Kidney capillary endothelial cell (primary cell): Measurements from ENCODE around the gene AGTPBP1.
A peak's percentile ranks its signal among the peaks of the same experiment; 100 is the strongest.
"Not testable (repeated sequence)": the region's sequence is repeated elsewhere in the genome, so short reads cannot be mapped to it uniquely, and the experiment has no call there.

Source experiments
- DNase-seq: peaks from one replicate; pipeline ENCODE4 v3.0.0-alpha.2; 2018; ENCODE audit warnings: low spot score

The AGTPBP1 gene

DNA sequence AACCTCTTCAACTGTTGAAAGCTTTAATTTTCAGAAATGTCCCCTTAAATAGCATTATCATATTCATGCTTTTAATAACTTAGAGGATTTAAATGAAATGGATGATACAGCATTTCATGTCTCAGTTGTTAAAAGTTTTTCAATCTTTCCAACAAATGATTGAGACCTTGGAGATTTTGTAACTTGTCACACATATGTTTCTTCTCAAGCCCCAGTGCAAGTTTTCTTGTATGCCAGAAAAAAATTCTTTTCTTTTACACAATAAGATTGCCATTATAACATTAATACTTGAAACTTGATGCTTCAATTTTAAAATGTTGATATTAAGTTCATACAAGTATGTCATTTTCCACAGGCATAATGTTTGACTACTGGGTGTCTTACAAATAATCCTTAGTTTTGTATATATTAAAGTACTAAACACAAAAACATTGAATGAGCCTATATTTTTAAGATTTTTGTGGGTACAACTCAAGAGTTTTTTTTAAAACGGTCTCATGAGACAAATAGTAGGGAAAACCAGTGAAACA is 124.5 kb downstream of the AGTPBP1 start:
- DNase-seq: no peak

- no peak for DNase-seq
These were observed 126.0 kb downstream of the AGTPBP1 start for GRCh38 chr9:85615792-85616191.

- peak; percentile 61 for DNase-seq
These were observed 131.5 kb downstream of the AGTPBP1 start for GRCh38 chr9:85610074-85610860.

- DNase-seq: no peak
These were observed 135.8 kb downstream of the AGTPBP1 start for GRCh38 chr9:85605905-85606304.

- DNase-seq: no peak
These were observed 137.8 kb downstream of the AGTPBP1 start for GRCh38 chr9:85603936-85604335.

DNA sequence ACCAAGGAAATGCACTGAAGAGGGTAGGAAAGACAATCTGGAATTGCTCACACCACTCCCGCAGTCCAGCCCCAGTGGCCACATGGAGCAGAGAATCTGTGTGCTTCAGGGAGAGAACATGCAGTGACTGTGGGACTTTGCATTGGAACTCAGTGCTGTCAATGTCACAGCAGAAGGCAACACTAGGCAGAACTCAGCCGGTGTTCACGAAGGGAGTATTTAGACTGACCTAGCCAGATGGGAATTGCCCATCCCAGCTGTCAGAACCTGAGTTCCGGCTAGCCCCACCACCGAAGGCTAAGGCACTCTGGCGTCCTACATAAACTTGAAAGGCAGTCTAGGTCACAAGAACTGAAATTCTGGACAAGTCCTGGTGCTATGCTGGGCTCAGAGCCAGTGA is 139.0 kb downstream of the AGTPBP1 start:
- no peak for DNase-seq

- no peak for DNase-seq
These were observed 141.0 kb downstream of the AGTPBP1 start for GRCh38 chr9:85600675-85601263.

DNA sequence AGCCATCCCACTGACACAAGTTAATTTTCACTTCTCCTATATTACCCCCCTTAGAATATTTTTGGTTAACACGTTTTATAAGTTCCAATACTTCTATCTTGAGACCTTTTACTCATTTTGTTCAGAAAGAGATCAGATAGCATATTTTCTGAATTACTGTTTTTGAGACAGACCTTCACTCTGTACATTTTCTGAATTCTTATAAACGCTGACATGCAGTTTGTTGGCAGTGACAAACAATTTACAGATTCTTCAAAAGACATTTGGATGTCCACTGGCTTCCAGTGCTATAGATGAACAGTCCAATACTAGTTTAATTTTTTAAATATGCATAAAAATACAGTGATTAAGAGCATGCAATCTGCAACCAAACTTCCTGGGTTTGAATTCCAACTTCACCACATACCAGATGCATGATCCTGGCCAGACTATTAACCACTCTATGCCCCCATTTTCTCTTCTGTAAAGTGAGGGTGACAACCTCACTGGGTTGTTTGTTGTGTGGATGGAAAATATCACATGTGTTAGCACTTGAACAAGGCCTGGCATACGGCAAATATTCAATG is 142.1 kb downstream of the AGTPBP1 start:
- DNase-seq: no peak

GRCh38 chr9:85594316-85594715 is 147.4 kb downstream of the AGTPBP1 start:
- no peak for DNase-seq

GRCh38 chr9:85586684-85587083 is 155.1 kb downstream of the AGTPBP1 start:
- no peak for DNase-seq

- no peak for DNase-seq
These were observed 164.3 kb downstream of the AGTPBP1 start for GRCh38 chr9:85577353-85577952.

DNA sequence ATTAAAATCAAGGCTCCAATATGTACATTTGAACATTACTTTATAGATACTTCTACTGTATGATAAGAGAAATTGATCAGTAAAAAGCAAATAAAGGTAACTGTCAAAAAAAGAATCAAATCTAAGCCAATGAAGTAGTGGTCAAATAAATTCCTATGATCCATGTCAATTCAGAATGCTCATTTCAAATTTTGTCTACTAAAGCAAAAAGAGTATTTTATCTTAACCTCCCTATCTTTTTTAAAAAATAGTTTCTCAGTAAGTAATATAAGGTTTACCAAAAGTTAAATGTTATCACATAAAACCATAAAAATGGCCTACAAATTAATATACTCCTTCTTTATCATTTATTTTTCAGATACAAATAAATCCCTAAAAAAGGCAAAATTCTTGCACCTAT is 165.9 kb downstream of the AGTPBP1 start:
- no peak for DNase-seq

GRCh38 chr9:85573546-85573945 is 168.2 kb downstream of the AGTPBP1 start:
- DNase-seq: not testable (repeated sequence)

- not testable (repeated sequence) for DNase-seq
These were observed 168.8 kb downstream of the AGTPBP1 start for GRCh38 chr9:85572917-85573316.

GRCh38 chr9:85569988-85570387 is 171.8 kb downstream of the AGTPBP1 start:
- DNase-seq: no peak

DNA sequence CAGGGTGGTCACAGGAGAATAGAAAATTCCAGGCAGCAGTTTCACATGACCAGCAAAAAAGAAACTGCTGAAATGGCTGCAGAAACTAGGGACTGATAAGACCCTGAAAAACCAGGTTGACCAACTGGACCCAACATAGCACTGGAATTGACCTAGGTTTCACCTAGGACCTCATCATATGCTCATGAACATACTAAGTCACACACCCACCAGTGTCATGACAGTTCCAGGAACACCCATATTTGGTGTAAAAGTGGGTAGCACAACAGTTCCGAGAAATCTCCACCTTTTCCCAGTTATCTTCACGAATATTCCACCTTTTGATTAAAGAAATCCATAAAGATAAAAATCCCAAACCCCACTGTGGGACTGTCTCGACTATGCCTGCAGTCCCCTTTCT is 182.2 kb downstream of the AGTPBP1 start:
- DNase-seq: no peak

GRCh38 chr9:85554349-85554748 is 187.4 kb downstream of the AGTPBP1 start:
- no peak for DNase-seq

DNA sequence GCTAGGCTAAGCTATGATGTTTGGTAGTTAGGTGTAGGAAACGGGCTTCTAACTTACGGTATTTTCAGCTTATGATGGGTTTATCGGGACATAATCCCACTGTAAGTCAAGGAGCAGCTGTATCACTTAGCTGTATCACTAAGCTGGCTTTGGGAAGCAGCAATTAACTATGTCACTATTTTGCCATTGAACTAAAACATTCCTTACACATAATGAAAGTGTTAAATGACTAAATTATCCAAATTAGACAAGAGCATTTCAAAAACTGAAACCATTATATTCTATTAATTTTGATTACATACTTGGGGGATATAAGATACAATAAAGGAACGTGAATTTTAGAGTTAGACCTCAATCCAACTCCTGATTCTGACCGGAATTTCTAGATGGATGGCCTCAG is 188.3 kb downstream of the AGTPBP1 start:
- DNase-seq: no peak

DNA sequence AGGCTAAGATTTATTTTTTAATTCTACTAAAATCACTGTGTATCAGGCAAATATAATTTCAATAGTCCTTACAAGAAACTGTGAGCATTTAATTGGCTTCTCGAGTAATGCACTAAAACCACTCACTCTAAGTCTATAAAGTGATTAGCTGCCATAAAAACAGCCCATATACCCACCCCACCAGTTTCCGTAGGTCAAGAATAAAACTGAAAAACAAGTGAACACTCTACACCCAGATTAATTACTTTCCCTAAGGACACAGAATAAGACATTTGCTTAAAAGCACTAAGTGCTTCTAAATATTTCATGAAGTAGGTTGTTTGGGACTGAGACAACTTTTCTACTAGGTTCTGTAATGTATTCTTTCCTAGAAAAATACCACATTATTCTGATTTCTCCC is 194.2 kb downstream of the AGTPBP1 start:
- DNase-seq: no peak

GRCh38 chr9:85543196-85543595 is 198.6 kb downstream of the AGTPBP1 start:
- DNase-seq: no peak

DNA sequence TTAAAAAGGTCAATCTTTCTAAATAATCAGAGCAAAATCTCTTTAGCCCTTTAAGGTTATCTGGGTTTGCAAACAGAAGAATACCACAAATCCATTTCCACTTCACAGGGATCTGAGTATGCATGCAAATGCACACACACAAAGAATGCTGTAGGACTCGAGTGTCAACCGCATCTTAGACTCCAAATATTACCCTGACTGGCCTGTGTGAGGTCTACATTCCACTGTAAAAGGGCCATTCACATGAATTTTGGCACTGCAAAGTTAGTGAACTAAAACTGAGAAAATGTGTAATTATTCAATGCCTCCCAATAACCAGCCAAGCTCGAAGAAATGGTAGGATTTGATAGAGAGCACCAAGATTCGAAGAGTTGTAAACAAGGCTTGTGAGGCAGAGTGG is 199.9 kb downstream of the AGTPBP1 start:
- no peak for DNase-seq

DNA sequence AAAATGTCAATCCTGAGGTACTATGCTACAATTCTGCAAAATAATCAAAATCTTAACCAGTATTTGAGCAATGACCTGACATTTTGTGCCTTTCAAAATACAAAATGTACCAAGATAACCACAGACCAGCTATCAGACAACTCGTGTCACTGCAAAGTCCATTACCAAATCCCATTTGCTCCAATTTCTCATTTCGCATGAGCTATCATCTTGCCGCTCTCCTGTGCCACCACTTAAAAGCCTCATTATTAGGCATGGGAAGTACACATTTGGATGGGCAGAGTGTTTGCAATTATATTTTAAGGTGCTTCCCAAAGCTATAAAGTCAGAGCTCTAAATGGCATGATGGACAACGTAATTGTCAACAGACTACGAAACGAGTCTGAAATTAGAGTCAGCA is 205.2 kb downstream of the AGTPBP1 start:
- no peak for DNase-seq

GRCh38 chr9:85536076-85536475 is 205.7 kb downstream of the AGTPBP1 start:
- no peak for DNase-seq
